ENCODE measurements around the gene GIPC3.

GRCh38 chr19:3604987-3605343 is 19.7 kb downstream of the GIPC3 start:
- TF ChIP-seq CTCF (IDR thresholded peaks at IDR 0.05) (no peak), POLR2A (IDR thresholded peaks at IDR 0.05) (no peak)
